ENCODE results near the gene KLK3. TPM values are rescaled to one million over a fixed set of nuclear protein-coding genes. Genes with fewer than 3 reads are reported as not detected.

KLK3 gene
- total and polyA plus RNA-seq, 2 of the 8 experiments (the other 6 are each of a cell fraction or from before 2014, with no cell fraction given): 0.08 TPM; not detected in 1

DNA sequence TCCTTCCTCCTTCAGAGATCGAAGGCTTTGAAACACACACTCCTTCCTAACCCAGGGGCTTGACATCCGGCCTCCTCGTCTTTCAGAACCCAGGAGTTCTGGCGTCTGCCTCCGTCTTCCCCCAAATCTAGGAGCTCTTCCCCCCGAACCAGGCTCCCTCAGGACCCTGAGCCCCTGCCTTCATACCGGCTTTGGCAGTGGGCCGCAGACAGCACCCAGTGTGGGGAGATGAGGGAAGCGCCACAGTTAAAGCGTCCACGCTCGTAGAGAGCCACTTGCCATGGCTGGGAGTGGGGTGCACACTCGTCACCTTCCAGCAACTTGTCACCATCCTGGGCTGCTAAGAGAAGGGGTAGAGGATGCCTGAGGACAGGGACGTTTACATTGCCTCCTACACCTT, 27.2 kb upstream of the KLK3 start (continued):
- TF ChIP-seq, protein P1, sequence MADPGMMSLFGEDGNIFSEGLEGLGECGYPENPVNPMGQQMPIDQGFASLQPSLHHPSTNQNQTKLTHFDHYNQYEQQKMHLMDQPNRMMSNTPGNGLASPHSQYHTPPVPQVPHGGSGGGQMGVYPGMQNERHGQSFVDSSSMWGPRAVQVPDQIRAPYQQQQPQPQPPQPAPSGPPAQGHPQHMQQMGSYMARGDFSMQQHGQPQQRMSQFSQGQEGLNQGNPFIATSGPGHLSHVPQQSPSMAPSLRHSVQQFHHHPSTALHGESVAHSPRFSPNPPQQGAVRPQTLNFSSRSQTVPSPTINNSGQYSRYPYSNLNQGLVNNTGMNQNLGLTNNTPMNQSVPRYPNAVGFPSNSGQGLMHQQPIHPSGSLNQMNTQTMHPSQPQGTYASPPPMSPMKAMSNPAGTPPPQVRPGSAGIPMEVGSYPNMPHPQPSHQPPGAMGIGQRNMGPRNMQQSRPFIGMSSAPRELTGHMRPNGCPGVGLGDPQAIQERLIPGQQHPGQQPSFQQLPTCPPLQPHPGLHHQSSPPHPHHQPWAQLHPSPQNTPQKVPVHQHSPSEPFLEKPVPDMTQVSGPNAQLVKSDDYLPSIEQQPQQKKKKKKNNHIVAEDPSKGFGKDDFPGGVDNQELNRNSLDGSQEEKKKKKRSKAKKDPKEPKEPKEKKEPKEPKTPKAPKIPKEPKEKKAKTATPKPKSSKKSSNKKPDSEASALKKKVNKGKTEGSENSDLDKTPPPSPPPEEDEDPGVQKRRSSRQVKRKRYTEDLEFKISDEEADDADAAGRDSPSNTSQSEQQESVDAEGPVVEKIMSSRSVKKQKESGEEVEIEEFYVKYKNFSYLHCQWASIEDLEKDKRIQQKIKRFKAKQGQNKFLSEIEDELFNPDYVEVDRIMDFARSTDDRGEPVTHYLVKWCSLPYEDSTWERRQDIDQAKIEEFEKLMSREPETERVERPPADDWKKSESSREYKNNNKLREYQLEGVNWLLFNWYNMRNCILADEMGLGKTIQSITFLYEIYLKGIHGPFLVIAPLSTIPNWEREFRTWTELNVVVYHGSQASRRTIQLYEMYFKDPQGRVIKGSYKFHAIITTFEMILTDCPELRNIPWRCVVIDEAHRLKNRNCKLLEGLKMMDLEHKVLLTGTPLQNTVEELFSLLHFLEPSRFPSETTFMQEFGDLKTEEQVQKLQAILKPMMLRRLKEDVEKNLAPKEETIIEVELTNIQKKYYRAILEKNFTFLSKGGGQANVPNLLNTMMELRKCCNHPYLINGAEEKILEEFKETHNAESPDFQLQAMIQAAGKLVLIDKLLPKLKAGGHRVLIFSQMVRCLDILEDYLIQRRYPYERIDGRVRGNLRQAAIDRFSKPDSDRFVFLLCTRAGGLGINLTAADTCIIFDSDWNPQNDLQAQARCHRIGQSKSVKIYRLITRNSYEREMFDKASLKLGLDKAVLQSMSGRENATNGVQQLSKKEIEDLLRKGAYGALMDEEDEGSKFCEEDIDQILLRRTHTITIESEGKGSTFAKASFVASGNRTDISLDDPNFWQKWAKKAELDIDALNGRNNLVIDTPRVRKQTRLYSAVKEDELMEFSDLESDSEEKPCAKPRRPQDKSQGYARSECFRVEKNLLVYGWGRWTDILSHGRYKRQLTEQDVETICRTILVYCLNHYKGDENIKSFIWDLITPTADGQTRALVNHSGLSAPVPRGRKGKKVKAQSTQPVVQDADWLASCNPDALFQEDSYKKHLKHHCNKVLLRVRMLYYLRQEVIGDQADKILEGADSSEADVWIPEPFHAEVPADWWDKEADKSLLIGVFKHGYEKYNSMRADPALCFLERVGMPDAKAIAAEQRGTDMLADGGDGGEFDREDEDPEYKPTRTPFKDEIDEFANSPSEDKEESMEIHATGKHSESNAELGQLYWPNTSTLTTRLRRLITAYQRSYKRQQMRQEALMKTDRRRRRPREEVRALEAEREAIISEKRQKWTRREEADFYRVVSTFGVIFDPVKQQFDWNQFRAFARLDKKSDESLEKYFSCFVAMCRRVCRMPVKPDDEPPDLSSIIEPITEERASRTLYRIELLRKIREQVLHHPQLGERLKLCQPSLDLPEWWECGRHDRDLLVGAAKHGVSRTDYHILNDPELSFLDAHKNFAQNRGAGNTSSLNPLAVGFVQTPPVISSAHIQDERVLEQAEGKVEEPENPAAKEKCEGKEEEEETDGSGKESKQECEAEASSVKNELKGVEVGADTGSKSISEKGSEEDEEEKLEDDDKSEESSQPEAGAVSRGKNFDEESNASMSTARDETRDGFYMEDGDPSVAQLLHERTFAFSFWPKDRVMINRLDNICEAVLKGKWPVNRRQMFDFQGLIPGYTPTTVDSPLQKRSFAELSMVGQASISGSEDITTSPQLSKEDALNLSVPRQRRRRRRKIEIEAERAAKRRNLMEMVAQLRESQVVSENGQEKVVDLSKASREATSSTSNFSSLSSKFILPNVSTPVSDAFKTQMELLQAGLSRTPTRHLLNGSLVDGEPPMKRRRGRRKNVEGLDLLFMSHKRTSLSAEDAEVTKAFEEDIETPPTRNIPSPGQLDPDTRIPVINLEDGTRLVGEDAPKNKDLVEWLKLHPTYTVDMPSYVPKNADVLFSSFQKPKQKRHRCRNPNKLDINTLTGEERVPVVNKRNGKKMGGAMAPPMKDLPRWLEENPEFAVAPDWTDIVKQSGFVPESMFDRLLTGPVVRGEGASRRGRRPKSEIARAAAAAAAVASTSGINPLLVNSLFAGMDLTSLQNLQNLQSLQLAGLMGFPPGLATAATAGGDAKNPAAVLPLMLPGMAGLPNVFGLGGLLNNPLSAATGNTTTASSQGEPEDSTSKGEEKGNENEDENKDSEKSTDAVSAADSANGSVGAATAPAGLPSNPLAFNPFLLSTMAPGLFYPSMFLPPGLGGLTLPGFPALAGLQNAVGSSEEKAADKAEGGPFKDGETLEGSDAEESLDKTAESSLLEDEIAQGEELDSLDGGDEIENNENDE (IDR thresholded peaks at IDR 0.05; ENCODE audit: insufficient replicate concordance, low read length): no peak
- TF ChIP-seq CTBP2 (IDR thresholded peaks at IDR 0.05; ENCODE audit: borderline replicate concordance, insufficient read depth, insufficient read length, low read length) (no peak), ASH2L (IDR thresholded peaks at IDR 0.05; ENCODE audit: low read length) (no peak)

All from H1 (cell line).